GM18508 (cell line): ENCODE measurements around the gene ICOSLG.
"Not testable (repeated sequence)": the region's sequence is repeated elsewhere in the genome, so short reads cannot be mapped to it uniquely, and the experiment has no call there.

ENCODE experiments used
- ATAC-seq: cut with Tn5 transposase; IDR thresholded peaks from one replicate; pipeline ENCODE4 v1.9.1; 2021; ENCODE audit warnings: moderate number of reproducible peaks; ENCODE audit not compliant: insufficient read depth, unreplicated experiment

Gene ICOSLG, protein sequence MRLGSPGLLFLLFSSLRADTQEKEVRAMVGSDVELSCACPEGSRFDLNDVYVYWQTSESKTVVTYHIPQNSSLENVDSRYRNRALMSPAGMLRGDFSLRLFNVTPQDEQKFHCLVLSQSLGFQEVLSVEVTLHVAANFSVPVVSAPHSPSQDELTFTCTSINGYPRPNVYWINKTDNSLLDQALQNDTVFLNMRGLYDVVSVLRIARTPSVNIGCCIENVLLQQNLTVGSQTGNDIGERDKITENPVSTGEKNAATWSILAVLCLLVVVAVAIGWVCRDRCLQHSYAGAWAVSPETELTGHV

DNA sequence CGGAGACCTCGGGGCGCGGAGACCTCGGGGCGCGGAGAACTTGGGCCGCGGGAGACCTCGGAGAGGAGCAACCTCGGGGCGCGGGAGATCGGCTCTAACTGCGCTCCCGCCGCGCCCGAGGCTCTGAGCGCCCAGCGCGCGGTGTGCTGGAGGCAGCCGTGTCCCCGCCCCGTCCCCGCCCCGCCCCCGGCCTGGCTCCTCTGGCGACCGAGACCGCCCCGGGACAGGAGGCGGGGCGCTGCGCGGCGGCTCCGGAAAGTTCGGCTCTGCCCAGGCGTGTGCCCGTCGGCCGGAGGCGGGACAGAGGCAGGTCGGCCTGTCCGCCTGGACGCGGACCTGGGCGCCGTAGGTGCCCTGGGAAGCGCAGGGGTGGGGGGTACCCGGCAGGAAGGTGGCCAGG is at the start of gene ICOSLG:
Gene ICOSLG (minus strand): TSS at position 102 of the 400 bp plus-strand sequence. CDS start 126 bp downstream, outside the sequence.
- not testable (repeated sequence) for ATAC-seq

DNA sequence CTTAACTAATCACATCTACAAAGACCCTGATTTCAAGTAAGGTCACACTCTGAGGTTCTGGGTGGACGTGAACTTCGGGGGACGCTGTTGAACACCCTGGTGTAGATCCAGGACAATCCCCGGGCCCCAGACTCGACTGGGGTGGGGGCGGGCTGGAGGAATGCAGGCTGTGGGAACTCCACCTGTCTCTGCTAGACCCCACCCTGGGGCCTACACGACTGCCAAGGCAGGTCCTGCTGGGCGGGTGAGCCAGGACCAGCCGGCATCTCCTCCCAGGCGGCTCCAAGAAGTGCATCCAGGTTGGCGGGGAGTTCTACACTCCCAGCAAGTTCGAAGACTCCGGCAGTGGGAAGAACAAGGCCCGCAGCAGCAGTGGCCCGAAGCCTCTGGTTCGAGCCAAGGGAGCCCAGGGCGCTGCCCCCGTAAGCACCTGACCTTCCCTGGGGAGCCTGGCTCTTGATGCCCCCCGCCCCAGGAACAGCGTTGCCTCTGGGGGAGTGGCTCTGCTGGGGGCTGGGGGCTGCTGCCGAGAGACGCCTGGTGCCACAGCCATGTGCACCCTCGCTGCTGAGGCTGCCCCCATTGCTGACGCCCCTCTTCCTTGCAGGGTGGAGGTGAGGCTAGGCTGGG is 48.8 kb upstream of the ICOSLG start:
- ATAC-seq, result no peak

DNA sequence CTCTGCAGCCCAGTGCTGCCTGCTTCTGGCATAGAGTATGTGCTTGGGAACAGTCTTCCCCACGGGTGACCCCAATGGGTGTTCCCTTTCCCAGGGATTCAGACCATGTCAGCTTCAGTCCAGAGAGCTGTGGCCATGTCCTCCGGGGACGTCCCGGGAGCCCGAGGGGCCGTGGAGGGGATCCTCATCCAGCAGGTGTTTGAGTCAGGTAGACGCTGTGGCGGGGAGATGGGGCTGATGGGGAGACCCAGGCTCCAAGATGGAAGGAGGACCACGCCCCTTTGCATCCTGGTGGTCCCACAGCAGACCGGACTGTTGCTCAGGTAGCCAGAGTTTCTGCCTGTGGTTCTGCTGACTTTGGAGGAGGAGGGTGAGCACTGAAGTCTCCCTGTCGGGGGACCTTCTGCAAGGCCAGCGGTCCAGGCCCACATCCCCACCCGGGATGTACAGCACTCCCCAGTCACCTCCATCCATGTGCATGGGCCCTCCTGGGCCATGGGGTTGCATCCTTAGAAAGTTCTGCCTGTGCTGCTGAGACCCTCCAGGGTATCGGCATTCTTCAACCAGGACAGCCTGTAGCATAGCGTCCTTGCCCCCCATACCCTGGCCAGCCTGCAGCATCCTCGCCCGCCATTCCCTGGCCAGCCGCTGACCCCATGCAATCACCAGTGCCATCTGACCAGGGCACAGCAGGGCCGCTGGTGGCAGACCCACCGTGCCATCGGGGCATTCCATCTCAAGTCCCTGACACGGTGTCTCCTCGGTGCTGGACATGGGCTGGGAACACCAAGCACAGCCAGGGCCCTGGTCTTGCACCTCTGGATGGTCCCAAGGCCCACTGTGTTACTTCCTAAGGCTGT is 47.7 kb upstream of the ICOSLG start:
- no peak for ATAC-seq

DNA sequence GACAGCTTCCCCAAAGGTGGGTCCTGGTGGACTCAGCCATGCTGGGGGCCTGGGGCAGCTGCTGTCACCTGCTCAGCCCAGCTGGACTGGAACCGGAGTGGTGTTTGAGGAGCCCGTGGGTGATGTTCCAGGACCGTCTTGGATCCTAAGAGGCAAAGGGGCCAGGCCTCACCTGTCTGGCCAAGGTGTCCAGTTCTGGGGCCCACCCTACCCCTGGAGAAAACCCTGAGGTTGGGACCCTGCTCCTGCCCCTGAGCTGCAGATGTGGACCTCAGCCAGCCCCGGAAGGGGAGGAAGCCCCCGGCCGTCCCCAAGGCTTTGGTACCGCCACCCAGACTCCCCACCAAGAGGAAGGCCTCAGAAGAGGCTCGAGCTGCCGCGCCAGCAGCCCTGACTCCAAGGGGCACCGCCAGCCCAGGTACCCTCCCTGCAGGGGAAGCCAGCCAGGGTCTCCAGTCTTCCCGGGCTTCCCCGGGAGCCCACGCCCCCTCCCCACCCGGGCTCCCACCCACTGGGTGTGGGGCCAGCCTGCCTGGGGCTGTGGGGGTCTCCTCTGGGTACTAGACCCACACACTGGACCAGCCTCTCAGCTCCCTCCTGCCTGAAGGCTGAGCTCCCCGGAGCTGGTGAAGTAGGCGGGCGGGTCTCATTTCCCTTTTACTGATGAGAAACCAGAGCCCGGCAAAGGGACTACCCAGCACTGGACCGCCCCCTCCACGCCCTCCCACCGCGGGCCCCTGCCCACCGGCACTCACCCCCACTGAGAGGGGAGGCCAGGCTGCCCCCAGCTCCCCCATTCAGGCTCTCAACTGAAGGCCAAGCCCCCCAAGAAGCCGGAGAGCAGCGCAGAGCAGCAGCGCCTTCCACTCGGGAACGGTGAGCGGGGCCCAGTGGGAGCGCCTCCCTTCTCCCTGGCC is 46.2 kb upstream of the ICOSLG start:
- no peak for ATAC-seq

DNA sequence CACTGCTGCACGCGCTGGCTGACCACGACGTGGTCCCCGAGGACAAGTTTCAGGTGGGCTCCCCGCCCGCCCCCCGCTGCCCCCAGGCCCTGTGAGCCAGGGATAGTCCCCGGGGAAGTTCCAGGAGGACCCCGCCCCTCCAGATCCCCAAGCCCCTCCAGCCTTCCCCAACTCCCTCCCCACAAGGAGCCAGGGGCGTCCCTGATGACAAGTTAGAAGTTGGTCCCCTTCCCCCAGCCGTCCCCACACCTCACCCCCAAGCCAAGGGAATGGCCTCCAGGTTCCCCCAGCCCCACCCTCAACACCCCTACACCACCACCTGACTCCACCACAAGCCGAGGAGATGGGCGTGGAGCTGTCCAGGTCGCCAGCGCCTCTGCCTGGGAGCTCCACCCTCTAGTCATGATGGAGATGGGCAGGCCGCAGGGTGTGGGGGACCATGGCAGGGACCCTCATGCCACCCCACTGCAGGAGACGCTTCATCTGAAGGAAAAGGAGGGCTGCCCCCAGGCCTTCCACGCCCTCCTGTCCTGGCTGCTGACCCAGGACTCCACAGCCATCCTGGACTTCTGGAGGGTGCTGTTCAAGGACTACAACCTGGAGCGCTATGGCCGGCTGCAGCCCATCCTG is 45.5 kb upstream of the ICOSLG start:
- no peak for ATAC-seq

DNA sequence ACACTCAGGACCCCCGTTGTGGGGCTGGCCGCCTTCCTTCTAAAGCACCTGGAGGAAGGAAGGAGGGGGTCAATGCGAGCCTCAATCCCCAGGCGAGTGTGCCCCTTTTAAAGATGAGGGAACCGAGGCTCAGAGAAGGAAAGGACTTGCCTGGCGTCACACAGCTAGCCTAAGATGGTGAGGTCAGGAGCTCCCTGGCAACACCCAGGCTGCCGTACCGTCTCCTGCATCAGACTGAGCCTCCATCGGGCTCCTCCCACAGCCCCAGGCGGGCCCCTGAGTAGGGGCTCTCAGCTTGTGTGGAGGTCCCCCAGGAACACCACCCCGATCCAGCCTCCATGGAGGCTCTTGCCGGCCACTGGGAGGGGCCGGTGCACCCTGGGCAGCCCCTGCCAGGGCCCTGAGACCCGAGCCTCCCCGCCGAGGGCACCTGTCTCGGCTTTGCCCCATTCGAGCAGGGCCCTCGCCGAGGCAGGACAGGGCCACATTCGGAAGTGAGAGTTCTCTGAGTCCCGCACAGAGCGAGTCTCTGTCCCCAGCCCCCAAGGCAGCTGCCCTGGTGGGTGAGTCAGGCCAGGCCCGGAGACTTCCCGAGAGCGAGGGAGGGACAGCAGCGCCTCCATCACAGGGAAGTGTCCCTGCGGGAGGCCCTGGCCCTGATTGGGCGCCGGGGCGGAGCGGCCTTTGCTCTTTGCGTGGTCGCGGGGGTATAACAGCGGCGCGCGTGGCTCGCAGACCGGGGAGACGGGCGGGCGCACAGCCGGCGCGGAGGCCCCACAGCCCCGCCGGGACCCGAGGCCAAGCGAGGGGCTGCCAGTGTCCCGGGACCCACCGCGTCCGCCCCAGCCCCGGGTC is 44.6 kb upstream of the ICOSLG start, which contains the start of gene AIRE:
Gene AIRE (plus strand): TSS at position 739 of the 855 bp plus-strand sequence. CDS start 131 bp downstream, outside the sequence.
- ATAC-seq, result no peak

DNA sequence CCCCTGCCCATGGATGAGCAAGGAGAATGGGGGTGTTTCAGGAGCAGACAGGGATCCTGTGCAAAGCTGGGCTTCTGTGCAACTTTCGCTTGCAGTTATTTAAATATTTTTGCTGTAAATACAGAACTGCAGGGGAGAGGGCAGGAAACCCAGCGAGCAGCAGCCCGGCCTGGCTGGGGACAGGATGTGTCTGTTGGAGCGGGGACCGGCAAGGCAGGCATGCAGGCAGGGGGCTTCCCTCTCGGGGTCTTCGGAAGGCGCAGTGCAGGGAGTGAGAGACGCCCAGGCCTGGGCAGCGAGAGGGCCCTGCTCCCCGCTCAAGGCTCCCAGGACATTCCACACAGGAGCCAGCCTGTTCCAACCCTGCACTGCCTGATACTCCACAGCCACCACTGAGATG is 43.2 kb upstream of the ICOSLG start:
- ATAC-seq, result no peak

DNA sequence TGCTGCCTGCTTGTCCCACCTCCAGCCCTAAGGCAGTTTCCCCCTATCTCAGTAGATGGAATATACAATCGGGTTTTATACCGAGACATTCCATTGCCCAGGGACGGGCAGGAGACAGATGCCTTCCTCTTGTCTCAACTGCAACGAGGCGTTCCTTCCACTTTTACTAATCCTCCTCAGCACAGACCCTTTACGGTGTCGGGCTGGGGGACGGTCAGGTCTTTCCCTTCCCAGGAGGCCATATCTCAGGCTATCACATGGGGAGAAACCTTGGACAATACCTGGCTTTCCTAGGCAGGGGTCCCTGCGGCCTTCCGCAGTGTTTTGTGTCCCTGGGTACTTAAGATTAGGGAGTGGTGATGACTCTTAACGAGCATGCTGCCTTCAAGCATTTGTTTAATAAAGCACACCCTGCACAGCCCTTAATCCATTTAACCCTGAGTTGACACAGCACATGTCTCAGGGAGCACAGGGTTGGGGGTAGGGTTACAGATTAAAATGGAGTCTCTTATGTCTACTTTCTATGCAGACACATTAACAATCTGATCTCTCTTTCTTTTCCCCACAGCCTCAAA is 42.6 kb upstream of the ICOSLG start:
- ATAC-seq, result not testable (repeated sequence)

DNA sequence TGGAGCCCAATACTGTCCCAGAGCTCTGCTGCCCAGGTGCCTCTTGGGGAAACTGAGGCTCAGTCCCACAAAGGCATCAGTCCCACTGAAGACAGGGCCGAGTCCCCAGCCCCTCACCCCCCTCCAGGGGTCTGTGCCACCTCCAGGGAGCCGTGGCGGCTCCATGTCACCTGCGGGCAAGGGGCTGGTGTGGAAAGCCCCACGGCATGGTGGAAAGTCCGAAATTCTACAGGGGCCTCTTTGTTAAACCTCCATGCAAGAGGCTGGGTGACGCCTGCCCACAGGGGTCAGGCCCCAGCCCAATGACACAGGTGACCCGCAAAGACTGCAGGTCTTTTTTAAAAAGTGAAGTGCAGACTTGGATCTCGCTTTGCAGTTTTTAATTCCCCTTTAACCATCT is 41.6 kb upstream of the ICOSLG start:
- ATAC-seq, result no peak

DNA sequence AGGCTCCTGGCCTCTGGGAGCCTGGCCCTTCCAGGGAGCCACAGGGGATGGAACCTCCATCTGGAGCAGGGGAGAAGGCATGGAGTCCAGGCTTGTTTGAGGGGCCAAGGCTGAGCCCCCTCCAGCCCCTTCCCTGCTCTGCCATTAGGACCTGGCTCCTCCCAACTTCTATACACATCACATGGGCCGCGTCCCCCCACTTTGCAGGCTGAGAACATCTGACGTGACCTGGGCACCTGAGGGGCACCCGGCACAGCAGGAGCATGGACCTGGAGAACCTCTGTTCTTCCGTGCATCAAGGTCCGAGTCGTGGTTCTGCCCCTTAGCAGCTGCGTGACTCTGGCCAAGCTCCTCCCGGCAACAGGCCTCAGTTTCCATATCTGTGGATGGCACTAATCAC is 41.1 kb upstream of the ICOSLG start:
- no peak for ATAC-seq

DNA sequence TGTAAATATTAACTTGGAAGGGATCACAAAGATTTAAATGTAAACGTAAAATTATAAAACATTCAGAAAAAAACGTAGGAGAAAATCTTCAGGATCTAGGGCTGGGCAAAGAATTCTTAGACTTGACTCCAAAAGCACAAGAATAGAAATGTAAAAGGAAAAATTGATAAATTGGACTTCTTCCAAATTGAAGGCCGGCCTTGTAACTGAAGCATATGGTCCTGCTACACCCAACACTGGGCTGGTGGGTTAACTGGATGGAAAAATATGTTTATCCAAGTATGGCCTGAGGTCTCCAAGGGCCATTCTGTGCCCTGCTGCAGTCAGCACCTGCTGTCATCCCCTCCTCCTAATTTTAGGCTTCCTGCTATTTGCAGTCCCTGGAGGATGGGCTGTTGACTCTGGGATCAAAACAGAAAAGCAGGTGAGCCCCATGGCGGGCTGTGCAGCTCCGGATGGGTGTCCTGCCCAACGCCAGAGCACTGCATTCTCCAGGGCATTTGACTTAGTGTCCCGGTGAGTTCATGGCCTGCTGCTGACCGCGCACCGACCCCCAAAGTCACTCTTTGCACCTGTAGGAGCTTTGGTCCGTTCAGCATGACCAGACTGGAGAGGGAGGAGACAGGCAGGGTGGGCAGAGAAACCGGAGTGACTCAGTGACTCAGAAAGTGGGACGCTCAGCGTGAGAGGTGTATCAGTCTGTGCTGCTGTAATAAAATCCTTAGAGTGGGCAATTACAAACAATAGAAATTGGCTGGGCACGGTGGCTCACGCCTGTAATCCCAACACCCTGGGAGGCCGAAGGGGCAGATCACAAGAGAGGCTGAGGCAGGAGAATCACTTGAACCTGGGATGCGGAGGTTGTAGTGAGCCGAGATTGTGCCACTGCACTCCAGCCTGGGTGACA is 38.9 kb upstream of the ICOSLG start:
- no peak for ATAC-seq

DNA sequence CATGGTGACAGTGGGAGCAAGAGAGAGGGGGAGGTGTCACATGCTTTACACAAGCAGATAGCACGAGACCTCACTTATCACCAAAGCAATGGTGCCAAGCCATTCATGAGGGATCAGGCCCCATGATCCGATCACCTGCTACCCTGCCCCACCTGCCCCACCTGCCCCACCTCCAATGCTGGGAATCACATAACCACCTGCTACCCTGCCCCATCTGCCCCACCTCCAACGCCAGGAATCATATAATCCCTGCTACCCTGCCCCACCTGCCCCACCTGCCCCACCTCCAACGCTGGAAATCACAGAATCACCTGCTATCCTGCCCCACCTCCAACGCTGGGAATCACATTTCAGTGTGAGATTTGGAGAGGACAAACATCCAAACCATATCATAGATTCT is 34.3 kb upstream of the ICOSLG start:
- ATAC-seq, result no peak

DNA sequence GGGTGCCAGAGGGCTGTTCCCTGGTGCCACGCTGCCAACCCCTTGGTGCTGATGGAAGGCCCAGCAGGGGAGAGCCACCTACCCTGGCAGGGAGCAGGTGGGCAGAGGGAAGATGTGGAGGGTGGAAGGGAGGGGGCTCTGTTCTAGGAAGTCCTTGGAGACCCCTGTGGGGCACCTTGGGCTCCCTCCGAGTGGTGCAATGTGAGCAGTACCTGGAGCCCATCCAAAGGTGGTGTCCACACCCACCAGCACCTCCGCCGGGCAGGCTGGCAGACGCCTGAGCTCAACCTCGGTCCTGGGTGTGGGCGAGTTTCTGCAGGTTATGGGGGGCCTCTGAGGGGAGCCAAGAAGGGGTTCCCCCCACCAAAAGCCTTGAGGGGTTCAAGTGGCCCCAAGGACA is 32.3 kb upstream of the ICOSLG start:
- no peak for ATAC-seq

DNA sequence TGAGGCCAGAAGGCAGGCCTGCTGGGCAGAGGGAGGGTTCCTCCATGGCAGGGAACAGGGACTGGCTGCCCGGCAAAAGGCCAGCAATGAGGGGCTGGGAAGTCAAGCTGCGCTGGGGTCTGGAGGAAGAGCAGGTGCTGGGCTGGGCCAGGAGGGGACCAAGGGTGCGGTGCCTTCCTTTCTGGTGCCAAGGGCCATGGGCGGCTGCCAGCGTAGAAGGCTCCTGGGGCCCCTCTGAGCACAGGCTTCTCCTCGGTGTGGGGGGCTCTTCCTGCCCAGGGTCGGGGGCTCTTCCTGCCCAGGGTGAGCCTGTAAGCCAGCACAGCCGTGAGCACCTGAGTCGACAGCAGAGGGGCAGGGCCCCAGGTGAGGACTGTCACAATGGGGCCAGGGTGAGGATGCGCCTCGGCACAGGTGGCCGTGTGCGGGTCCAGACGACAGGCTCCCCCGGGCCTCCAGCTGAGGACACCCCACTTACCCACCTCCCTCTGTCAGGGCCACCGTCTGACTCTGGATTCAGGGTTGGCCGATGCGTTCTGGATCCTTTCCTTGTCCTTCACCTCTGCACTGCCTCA is 31.6 kb upstream of the ICOSLG start:
- no peak for ATAC-seq

DNA sequence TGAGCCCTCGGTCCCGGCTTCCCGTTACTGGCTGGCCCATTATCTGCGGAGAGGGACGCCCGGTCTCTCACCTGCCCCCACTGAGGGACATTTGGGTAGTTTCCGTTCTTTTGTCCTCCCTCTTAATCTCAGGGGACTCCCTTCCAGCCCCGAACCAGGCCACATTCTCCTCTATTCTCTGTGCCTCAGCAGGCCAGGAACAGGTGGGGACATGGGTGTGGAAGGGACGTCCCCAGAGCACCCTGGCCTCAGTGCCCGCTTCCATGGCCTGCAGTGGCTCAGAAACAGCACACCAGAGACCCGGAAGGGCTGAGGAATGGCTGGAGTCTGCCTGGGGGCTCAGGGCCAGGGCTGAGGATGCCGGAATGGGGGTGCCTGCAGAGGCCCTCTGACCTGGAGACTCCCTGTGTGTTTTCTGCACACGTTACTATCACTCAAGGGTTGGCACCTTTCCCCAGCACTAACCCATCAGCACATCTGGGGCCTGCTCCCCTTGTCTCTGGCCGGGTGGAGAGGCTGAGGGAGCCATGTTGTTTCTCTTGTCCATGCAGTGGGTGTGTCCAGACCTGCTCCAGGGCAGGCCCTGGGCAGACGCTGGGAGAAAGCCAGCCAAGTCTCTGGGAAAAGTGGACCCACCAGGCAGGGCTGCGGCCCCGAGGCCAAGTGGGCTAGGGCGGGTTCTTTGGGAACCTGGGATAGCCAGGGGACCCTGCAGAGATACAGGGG is 31.0 kb upstream of the ICOSLG start:
- no peak for ATAC-seq

DNA sequence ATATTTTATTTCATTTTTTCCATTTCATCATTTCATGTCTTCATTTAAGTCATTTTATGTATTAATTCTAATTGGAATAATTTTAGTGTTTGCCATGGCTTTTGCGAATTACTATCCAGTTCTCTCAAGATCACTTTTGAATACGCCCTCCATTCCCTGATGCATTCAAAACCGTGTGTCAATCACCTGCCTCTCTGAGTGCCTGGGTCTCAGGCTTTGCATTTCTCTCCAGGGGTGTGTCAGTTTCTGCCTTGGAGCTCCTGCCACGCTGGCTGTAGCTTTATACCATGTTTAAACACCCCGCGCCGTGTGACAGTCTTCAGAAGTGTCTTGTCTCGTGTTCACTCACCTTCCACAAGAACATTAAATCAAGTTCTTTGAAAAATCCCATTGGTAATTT is 28.3 kb upstream of the ICOSLG start:
- ATAC-seq, result no peak
